ENCODE measurements around the gene PLOD1. TPM values are rescaled to one million over a fixed set of nuclear protein-coding genes. Genes with fewer than 3 reads are reported as not detected.
"Not testable (repeated sequence)": the region's sequence is repeated elsewhere in the genome, so short reads cannot be mapped to it uniquely, and the experiment has no call there.

PLOD1 gene
- total and polyA plus RNA-seq, 12 donors: 37.1 to 133 (median 79.9) TPM

DNA sequence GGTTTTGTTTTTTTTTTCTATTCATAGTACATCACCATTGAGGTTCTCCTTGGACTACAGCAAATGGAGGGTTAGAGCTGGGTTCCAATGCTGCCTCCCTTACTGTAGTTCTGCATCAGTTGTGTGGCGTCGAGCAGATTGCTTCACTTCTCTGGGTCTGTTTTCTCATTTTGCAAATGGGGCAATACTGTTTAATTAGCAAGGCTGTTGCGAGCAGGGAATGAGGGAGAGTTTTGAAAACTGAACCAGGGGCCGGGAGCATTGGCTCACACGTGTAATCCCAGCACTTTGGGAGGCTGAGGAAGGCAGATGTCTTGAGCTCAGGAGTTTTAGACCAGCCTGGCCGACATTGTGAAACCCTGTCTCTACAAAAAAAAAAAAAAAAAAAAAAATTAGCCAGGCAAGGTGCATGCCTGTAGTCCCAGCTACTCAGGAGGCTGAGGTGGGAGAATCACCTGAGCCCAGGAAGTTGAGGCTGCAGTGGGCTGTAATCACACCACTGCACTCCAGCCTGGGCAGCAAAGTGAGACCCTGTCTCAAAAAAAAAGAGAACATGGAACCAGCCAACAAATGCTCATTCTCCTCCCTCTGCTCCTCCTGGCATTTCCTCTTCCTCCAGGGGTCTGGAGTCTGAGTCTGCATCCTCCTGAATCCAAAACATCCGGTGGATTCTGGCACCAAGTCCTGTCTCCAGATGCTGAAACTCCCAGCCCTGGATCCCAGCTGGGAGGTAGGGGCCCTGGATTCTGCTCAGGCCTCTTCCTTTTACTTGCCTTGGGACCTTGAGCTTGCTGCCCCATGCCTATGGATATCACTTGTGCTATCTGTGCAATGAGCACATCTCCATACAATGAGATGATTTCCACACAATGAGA is 3.7 kb upstream of the PLOD1 start:
- Histone ChIP-seq H3K27ac (peak overlapping the region in 2 of 5 donors; percentile 23 to 72), H3K4me1 (replicated peaks in 1 of 2) (peaks cover 21 to 35% of the 10 kb centered on the region in 2 donors), H3K4me3 (no peak overlapping the region), H3K36me3 (replicated peaks in 1 of 2) (no peaks in the 10 kb centered on the region), H3K27me3 (no peaks in the 10 kb centered on the region), H3K9me3 (replicated peaks in 1 of 3) (no peaks in the 10 kb centered on the region)
- TF ChIP-seq POLR2A (IDR thresholded peaks at IDR 0.05): no peak
- TF ChIP-seq, protein P1, sequence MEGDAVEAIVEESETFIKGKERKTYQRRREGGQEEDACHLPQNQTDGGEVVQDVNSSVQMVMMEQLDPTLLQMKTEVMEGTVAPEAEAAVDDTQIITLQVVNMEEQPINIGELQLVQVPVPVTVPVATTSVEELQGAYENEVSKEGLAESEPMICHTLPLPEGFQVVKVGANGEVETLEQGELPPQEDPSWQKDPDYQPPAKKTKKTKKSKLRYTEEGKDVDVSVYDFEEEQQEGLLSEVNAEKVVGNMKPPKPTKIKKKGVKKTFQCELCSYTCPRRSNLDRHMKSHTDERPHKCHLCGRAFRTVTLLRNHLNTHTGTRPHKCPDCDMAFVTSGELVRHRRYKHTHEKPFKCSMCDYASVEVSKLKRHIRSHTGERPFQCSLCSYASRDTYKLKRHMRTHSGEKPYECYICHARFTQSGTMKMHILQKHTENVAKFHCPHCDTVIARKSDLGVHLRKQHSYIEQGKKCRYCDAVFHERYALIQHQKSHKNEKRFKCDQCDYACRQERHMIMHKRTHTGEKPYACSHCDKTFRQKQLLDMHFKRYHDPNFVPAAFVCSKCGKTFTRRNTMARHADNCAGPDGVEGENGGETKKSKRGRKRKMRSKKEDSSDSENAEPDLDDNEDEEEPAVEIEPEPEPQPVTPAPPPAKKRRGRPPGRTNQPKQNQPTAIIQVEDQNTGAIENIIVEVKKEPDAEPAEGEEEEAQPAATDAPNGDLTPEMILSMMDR (IDR thresholded peaks at IDR 0.05): no peak
- 41 to 60% (median 57%) methylated on average over 6 to 7 of the region's 7 CpGs for WGBS, 4 donors
- intact Hi-C loops (cut with DNase I): no loop called here
- DNase-seq: no peak

DNA sequence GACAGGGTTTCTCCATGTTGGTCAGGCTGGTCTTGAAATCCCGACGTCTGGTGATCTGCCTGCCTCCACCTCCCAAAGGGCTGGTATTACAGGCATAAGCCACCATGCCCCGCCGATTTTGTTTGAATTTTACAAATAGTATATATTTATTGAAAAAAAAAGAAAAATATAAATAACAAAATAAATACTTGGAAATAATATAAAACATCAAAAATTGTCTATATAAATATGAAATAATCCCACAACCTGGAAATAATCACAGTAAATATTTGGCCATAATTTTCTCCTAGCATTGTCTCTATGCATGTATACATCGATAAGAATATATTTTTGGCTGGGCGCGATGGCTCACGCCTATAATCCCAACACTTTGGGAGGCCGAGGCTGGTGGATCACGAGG is 2.7 kb upstream of the PLOD1 start:
- no peak overlapping the region for H3K4me3 ChIP-seq
- no peak for TF ChIP-seq POLR2A (IDR thresholded peaks at IDR 0.05)
- TF ChIP-seq, protein P1 (IDR thresholded peaks at IDR 0.05): no peak
- no peaks in the 10 kb centered on the region for H3K27me3 ChIP-seq
- intact Hi-C loops (cut with DNase I): no loop called here
- peaks cover 21 to 32% of the 10 kb centered on the region in 2 donors for H3K4me1 ChIP-seq (replicated peaks in 1 of 2)
- H3K27ac ChIP-seq: no peak overlapping the region
- H3K36me3 ChIP-seq (replicated peaks in 1 of 2): no peaks in the 10 kb centered on the region
- no peaks in the 10 kb centered on the region for H3K9me3 ChIP-seq (replicated peaks in 1 of 3)
- no peak for DNase-seq
- 86 to 90% (median 88%) methylated on average over 10 of the region's 10 CpGs for WGBS, 4 donors

DNA sequence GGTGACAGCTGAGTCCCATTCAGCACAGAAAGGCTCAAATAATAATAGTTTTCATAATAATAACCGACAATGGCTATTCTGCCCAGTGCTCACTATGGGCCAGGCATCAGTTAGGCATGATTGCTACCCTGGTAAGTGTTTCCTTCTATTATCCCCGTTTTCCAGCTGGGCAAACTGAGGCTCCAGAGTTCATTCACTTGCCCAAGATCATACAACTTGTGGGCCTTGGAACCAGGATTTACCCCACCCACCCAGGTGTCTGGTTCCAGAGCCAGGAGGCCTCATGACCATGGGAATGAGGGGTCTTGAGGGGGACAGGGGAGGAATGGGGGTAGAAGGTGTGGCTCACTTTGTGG is 518 bp downstream of the PLOD1 start:
- H3K27me3 ChIP-seq: no peaks in the 10 kb centered on the region
- no peaks in the 10 kb centered on the region for H3K36me3 ChIP-seq (replicated peaks in 1 of 2)
- intact Hi-C loops (cut with DNase I): no loop called here
- no peaks in the 10 kb centered on the region for H3K9me3 ChIP-seq (replicated peaks in 1 of 3)
- peak overlapping the region in 4 of 5 donors; percentile 76 to 88 (median 79) for H3K27ac ChIP-seq
- peak overlapping the region in 3 of 4 donors; percentile 51 to 65 (median 51) for H3K4me3 ChIP-seq
- no peak for TF ChIP-seq POLR2A (IDR thresholded peaks at IDR 0.05)
- no peak for DNase-seq
- peaks cover 15 to 23% of the 10 kb centered on the region in 2 donors for H3K4me1 ChIP-seq (replicated peaks in 1 of 2)
- 19 to 21% (median 20%) methylated on average over 2 of the region's 2 CpGs for WGBS, 4 donors

DNA sequence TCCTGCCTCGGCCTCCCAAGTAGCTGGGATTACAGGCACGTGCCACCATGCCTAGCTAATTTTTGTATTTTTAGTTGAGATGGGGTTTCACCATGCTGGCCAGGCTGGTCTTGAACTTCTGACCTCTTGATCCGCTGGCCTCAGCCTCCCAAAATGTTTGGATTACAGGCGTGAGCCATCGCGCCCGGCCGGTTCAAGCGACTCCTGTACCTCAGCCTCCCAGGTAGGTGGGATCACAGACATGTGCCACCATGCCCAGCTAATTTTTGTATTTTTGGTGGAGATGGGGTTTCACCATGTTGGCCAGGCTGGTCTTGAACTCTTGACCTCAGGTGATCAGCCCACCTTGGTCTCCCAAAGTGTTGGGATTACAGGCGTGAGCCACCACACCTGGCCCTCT is 1.2 kb downstream of the PLOD1 start:
- H3K9me3 ChIP-seq (replicated peaks in 1 of 3); H3K4me3 ChIP-seq; intact Hi-C loops (cut with DNase I); H3K27me3 ChIP-seq; DNase-seq; H3K36me3 ChIP-seq (replicated peaks in 1 of 2); H3K27ac ChIP-seq: not testable (repeated sequence)
- peaks cover 10 to 16% of the 10 kb centered on the region in 2 donors for H3K4me1 ChIP-seq (replicated peaks in 1 of 2)
- WGBS, 4 donors: 93 to 97% (median 95%) methylated on average over 3 to 10 of the region's 10 CpGs

DNA sequence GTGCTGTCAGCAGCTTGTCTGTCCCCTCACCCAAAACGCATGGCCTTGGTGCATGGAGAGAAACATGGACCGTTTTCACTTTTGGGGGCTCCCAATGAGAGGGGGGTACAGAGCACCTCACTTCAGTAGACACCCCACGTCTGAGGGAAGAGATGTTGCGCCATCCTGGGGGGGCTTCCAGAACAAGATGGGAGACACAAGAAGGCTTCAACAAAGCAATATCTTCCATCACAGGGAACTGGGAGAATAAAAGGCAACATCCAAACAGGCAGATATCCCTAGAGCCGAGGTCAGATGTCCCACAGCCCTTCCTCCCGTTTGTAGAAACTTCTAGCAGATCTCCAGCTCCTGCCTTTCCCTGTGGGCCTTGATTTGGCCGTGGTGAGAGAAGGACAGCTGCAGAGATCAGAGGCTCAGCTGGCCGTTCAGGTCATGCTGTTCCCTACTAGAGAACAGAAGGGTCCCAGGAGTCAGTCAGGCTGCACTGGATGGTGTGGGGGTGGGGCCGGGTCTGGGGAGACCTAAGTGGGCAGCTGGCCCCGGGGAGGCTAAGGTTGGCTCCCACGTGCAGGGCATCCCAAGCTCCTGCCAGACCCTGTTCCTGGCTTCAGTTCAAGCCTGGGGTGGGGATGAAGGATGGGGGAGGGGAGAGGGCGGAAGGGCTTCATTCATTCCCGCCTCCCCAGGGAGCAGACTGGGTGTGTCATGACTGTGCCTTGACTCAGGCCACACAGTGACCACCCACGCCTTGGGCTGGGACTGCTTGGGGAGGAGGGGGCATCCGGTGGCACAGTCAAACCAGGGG is 4.4 kb downstream of the PLOD1 start:
- Histone ChIP-seq H3K4me3 (no peak overlapping the region), H3K27me3 (no peaks in the 10 kb centered on the region), H3K4me1 (replicated peaks in 1 of 2) (peaks cover 7 to 14% of the 10 kb centered on the region in 2 donors), H3K36me3 (replicated peaks in 1 of 2) (peaks cover 0 to 4% of the 10 kb centered on the region in 2 donors), H3K27ac (peak overlapping the region in 1 of 5 donors; percentile 26), H3K9me3 (replicated peaks in 1 of 3) (no peaks in the 10 kb centered on the region)
- WGBS, 4 donors: 62 to 72% (median 68%) methylated on average over 9 to 15 of the region's 15 CpGs
- DNase-seq: no peak
- intact Hi-C loops (cut with DNase I): no loop called here
- TF ChIP-seq, protein P1 (IDR thresholded peaks at IDR 0.05): no peak
- TF ChIP-seq POLR2A (IDR thresholded peaks at IDR 0.05): no peak

DNA sequence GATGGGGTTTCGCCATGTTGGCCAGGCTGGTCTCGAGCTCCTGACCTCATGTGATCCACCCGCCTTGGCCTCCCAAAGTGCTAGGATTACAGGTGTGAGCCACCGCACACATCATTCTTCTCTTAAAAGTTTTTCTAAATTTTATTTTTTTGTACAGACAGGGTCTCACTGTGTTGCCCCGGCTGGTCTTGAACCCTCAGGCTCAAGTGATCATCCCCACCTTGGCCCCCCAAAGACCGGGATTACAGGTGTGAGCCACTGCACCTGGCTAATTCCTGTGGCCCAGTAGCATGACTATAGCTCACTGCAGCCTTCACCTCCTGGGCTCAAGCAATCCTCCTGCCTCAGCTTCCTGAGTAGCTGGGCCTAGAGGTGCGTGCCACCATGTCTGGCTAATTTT is 5.3 kb downstream of the PLOD1 start:
- peaks cover 5 to 11% of the 10 kb centered on the region in 2 donors for H3K4me1 ChIP-seq (replicated peaks in 1 of 2)
- H3K27ac ChIP-seq; DNase-seq; H3K27me3 ChIP-seq; intact Hi-C loops (cut with DNase I); H3K36me3 ChIP-seq (replicated peaks in 1 of 2); H3K9me3 ChIP-seq (replicated peaks in 1 of 3); H3K4me3 ChIP-seq: not testable (repeated sequence)
- WGBS, 4 donors: 93 to 99% (median 96%) methylated on average over 7 of the region's 7 CpGs
